Lung (tissue), 12 donors: ENCODE measurements around the gene B4GALT2. TPM values are rescaled to one million over a fixed set of nuclear protein-coding genes. Genes with fewer than 3 reads are reported as not detected.
A peak's percentile ranks its signal among the peaks of the same experiment; 100 is the strongest.

Experiments used
- ATAC-seq: fragments of 200-7000 bp; cut with Tn5 transposase; one replicate; pipeline ENCODE4 v1.9.1; 2020; ENCODE audit warnings: moderate number of reproducible peaks; ENCODE audit not compliant: insufficient read depth, low FRiP score
- DNase-seq, 3 donors: peaks; one replicate each; pipeline ENCODE4 v3.0.0-alpha.2; 2013 to 2017
- H3K27ac ChIP-seq, 2 donors: one replicate each; pipeline ENCODE4 v1.5.1; 2013; ENCODE audit warnings: mild to moderate bottlenecking in 2 of 2, moderate library complexity in 2 of 2, control low read depth in 1 of 2, inconsistent platforms in 1 of 2, low read depth in 1 of 2, low read length in 1 of 2
- H3K27me3 ChIP-seq, 3 donors: one replicate each; pipeline ENCODE4 v1.5.1; 2013; ENCODE audit warnings: low read length in 2 of 3; ENCODE audit not compliant: control insufficient read depth in 3 of 3, insufficient read depth in 3 of 3
- H3K36me3 ChIP-seq, 4 donors: one replicate each; pipeline ENCODE4 v1.5.1; 2013; ENCODE audit warnings: low read length in 4 of 4, mild to moderate bottlenecking in 1 of 4, moderate library complexity in 1 of 4; ENCODE audit not compliant: control insufficient read depth in 4 of 4, insufficient read depth in 4 of 4
- H3K4me1 ChIP-seq, 5 donors: one replicate each; pipeline ENCODE4 v1.5.1; 2013; ENCODE audit warnings: low read length in 5 of 5, mild to moderate bottlenecking in 2 of 5, moderate library complexity in 1 of 5; ENCODE audit not compliant: control insufficient read depth in 5 of 5, insufficient read depth in 5 of 5
- H3K4me3 ChIP-seq: one replicate; pipeline ENCODE4 v1.5.1; 2013; ENCODE audit warnings: mild to moderate bottlenecking, control low read depth, moderate library complexity
- H3K9ac ChIP-seq, 2 donors: one replicate each; pipeline ENCODE4 v1.5.1; 2013; ENCODE audit warnings: low read length in 2 of 2, control low read depth in 1 of 2; ENCODE audit not compliant: insufficient read depth in 1 of 2
- H3K9me3 ChIP-seq, 4 donors: one replicate each; pipeline ENCODE4 v1.5.1; 2013; ENCODE audit warnings: low read length in 3 of 4, mild to moderate bottlenecking in 1 of 4, moderate library complexity in 1 of 4; ENCODE audit not compliant: control insufficient read depth in 4 of 4, insufficient read depth in 3 of 4
- CTCF ChIP-seq: IDR thresholded peaks from 2 replicates; pipeline ENCODE4 v1.5.1; 2012; ENCODE audit warnings: mild to moderate bottlenecking; ENCODE audit errors: control extremely low read depth, extremely low read depth
- WGBS, 2 donors: extraction: QIAGEN DNeasy Blood & Tissue Kit; methylation state at CpG; one replicate each; pipeline ENCODE4 v1.1.7; 2013; 5-methylcytosine and 5-hydroxymethylcytosine counted together
- polyA plus RNA-seq, 2 donors: library from polyadenylated mRNA; stranded (reverse); fragments of 200-250 nt; gene quantifications; one replicate each; pipeline ENCODE4 v1.2.1, GENCODE V29; 2013
- total RNA-seq, 2 donors: library from RNA; depleted of rRNA in 1 of 2; stranded (reverse); fragments of >200 nt in 1 of 2; gene quantifications; one replicate each; pipeline ENCODE4 v1.2.1, GENCODE V29; 2014 to 2021
- donor health status: control.
- donor health status: control.
- donor health status: Bipolar disorder and iron deficiency.
- donor health status: healthy.
- donor health status: DM: yes; HTN: yes; CAD: no.

B4GALT2 gene
- total and polyA plus RNA-seq, 4 donors, result 13.6 to 40.9 (median 30.5) TPM

DNA sequence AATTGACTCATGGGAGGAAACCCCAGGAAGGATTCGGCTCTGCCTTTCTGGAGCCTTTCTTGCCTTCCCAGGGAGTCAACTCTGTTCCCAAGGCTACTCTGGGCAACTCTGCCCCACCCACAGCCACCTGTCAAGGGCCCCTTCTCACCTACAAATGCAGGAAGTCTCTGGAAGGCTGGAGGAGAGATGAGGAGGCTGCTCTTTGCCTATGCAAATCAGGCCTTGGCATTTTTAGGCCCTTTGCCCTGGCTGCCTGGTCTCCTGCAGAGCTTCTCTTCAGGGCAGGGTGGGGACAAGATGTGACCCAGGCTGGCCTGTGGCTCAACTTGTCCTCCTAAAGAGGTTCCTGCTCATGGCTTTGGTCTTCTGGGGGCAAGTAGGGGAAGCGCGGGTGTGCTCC is 46.8 kb downstream of the B4GALT2 start:
- ATAC-seq, result no peak
- no peak overlapping the region for H3K27ac ChIP-seq
- 76 to 86% methylated on average over 3 of the region's 3 CpGs for WGBS, 2 donors
- DNase-seq, result no peak
- H3K36me3 ChIP-seq, result peaks cover 0 to 5% (median 2%) of the 10 kb centered on the region in 4 donors
- no peak overlapping the region for H3K4me3 ChIP-seq
- TF ChIP-seq CTCF, result no peak
- H3K9ac ChIP-seq, result no peak overlapping the region
- no peaks in the 10 kb centered on the region for H3K9me3 ChIP-seq
- H3K27me3 ChIP-seq, result no peaks in the 10 kb centered on the region
- peaks cover 0 to 9% (median 7%) of the 10 kb centered on the region in 5 donors for H3K4me1 ChIP-seq

DNA sequence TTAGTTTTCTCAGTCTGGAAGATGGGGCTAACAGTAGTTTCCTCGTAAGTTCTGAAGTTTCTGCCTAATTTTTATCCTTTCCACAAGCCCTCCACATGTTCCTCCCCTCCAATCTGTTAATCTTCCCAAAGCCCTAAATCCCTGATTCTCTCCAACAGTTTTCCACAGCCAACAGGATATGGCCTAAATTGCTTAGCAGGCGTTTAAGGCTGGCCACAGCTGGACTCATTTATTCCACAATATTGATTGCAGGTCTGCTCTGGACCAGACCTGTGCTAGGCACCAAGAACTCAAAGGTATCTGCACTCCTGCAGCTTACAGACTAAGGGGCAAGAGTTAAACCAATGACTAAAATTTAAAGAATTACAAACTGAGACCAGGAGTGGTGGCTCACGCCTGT is 48.3 kb downstream of the B4GALT2 start:
- Histone ChIP-seq H3K27me3 (no peaks in the 10 kb centered on the region), H3K4me1 (peaks cover 0 to 18% (median 12%) of the 10 kb centered on the region in 5 donors), H3K27ac (no peak overlapping the region), H3K4me3 (no peak overlapping the region), H3K9ac (peak overlapping the region in 1 of 2 donors; percentile 11), H3K9me3 (no peaks in the 10 kb centered on the region), H3K36me3 (no peaks in the 10 kb centered on the region)
- DNase-seq (no peak), ATAC-seq (no peak)
- WGBS, 2 donors, result 87 to 93% methylated on average over 3 of the region's 3 CpGs
- TF ChIP-seq CTCF, result no peak

DNA sequence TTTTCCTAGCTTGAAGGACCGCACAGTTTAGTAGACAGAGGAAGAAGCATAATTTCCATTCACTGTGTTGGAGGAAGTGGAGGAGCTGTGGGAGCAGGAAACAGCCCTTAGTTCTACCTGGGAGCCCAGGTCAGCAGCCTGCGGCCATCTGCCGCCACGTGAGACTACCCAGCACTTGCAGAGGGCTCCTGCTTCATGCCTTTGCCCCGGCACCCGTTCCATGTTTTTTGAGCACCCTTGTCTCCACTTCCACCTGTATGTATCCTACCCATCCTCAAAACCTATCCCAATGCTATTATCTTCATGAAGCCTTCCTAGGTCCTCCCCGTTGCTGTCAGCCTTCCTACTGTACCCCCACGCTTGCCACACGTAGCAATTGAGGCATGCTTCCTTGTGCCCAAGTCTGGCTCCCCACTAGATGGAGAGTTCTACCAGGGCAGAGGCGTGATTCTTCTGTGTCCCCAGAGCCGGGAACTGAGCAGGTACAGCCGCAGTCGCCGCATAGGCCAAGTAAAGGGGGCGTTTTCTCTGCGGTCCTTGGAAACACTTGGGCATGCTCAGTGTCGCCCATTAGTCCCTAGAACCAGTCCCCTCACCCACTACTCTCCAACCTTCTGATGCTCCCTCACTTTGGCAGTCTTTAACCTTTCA is 50.4 kb downstream of the B4GALT2 start:
- H3K9me3 ChIP-seq, result no peaks in the 10 kb centered on the region
- no peaks in the 10 kb centered on the region for H3K27me3 ChIP-seq
- peak overlapping the region; percentile 69 for H3K4me3 ChIP-seq
- H3K4me1 ChIP-seq, result peaks cover 0 to 28% (median 12%) of the 10 kb centered on the region in 5 donors
- TF ChIP-seq CTCF, result no peak
- H3K9ac ChIP-seq, result peak overlapping the region; percentile 45 to 55
- peak overlapping the region in 1 of 2 donors; percentile 77 for H3K27ac ChIP-seq
- no peak for DNase-seq
- WGBS, 2 donors, result 24 to 32% methylated on average over 17 of the region's 17 CpGs
- no peak for ATAC-seq
- no peaks in the 10 kb centered on the region for H3K36me3 ChIP-seq
